ENCODE data around the gene ZNHIT3. TPM values are rescaled to one million over a fixed set of nuclear protein-coding genes. Genes with fewer than 3 reads are reported as not detected.

ZNHIT3 gene
- total and polyA plus RNA-seq, 2 of the 4 experiments (the other 2 are of a cell fraction), result 27.8 to 52.3 TPM

- TF ChIP-seq SMC3 (IDR thresholded peaks at IDR 0.05; ENCODE audit: low read depth, low read length) (no peak), BHLHE40 (IDR thresholded peaks at IDR 0.05; ENCODE audit: low read depth, low read length) (no peak), USF2 (IDR thresholded peaks at IDR 0.05; ENCODE audit: low read depth, low read length) (no peak), FOS (IDR thresholded peaks at IDR 0.05; ENCODE audit: low read depth, low read length) (no peak), CEBPB (IDR thresholded peaks at IDR 0.05; ENCODE audit: low read depth, low read length) (no peak), CHD1 (IDR thresholded peaks at IDR 0.05; ENCODE audit: low read depth, low read length) (no peak), RAD21 (IDR thresholded peaks at IDR 0.05; ENCODE audit: low read length) (no peak), ELK1 (IDR thresholded peaks at IDR 0.05; ENCODE audit: borderline replicate concordance, low read depth, low read length) (no peak), MAZ (IDR thresholded peaks at IDR 0.05; ENCODE audit: borderline replicate concordance, low read depth, low read length) (no peak), MXI1 (IDR thresholded peaks at IDR 0.05; ENCODE audit: borderline replicate concordance, low read depth, low read length) (no peak)
- dilution Hi-C loops (cut with HindIII; ENCODE audit: low sequenced_read_pairs, unreplicated experiment), result no loop called here
- no peak overlapping the region for H3K9ac ChIP-seq (ENCODE audit: low read depth, low read length)
- H3K9me1 ChIP-seq (ENCODE audit: insufficient read depth, low read length), result no peaks in the 10 kb centered on the region
- no peak overlapping the region for H4K8ac ChIP-seq (ENCODE audit: low read depth in 2 of 2, low read length in 2 of 2)
- no peaks in the 10 kb centered on the region for H3K4me1 ChIP-seq (ENCODE audit: control insufficient read depth, insufficient read depth, low read length)
- DNase-seq (no peak), ATAC-seq (ENCODE audit: low read depth) (no peak)
- no peak overlapping the region for H2AK5ac ChIP-seq (ENCODE audit: low read depth, low read length)
- H3K23ac ChIP-seq (ENCODE audit: low read depth, low read length), result no peak overlapping the region
- peak overlapping the region; percentile 14 for H2AFZ ChIP-seq (replicated peaks; ENCODE audit: low read length, poor library complexity)
- no peak overlapping the region for H3K4me3 ChIP-seq (ENCODE audit: insufficient read depth, low read depth, low read length)
- no peak overlapping the region for H2BK5ac ChIP-seq (ENCODE audit: low read depth, low read length, poor library complexity, severe bottlenecking)
- H3K27ac ChIP-seq (ENCODE audit: insufficient read depth, low read length), result no peak overlapping the region
- ChIA-PET POLR2A (ENCODE audit: unreplicated experiment) (no interaction called here), CTCF (no interaction called here)
- no peaks in the 10 kb centered on the region for H3K9me3 ChIP-seq (ENCODE audit: control insufficient read depth, insufficient read depth, low read length)
- no peak overlapping the region for H2BK20ac ChIP-seq (ENCODE audit: low read depth, low read length)
- in situ Hi-C loops (cut with MboI; ENCODE audit: low sequenced_read_pairs), result loop anchor here (25.0 kb wide), 1 partner anchor 247 kb away; the partner anchor contains the start of gene CCL4L2
- no peak overlapping the region for H4K5ac ChIP-seq (ENCODE audit: low read depth, low read length)
- no peak overlapping the region for H3K4ac ChIP-seq (ENCODE audit: low read depth, low read length)
- no peak overlapping the region for H3K56ac ChIP-seq (ENCODE audit: extremely low read depth, insufficient read depth, low read length)
- no TSS peak for BruUV-seq (replicated peaks)
- no peaks in the 10 kb centered on the region for H3K27me3 ChIP-seq (ENCODE audit: control insufficient read depth, insufficient read depth, low read length)
- H3K18ac ChIP-seq (ENCODE audit: low read depth, low read length), result no peak overlapping the region
- H3K4me2 ChIP-seq (ENCODE audit: low read depth, low read length), result no peak overlapping the region
- intact Hi-C loops (cut with micrococcal nuclease), result no loop called here
- H3K14ac ChIP-seq (replicated peaks; ENCODE audit: low read depth, low read length), result no peak overlapping the region
- no peak overlapping the region for H4K91ac ChIP-seq (ENCODE audit: insufficient read depth, low read depth, low read length)
- no peaks in the 10 kb centered on the region for H3K79me1 ChIP-seq (ENCODE audit: low read depth in 1 of 2, low read length in 2 of 2)
- WGBS, 2 experiments (ENCODE audit: extremely low coverage in 2 of 2, insufficient read length in 1 of 2), result 63% methylated on average over 2 of the region's 5 CpGs; no CpG with 5 or more reads in 1 of the 2 experiments
- no peaks in the 10 kb centered on the region for H4K20me1 ChIP-seq (ENCODE audit: insufficient read depth, low read length)
- H2BK15ac ChIP-seq (ENCODE audit: low read depth, low read length), result no peak overlapping the region
- H2AK9ac ChIP-seq (replicated peaks; ENCODE audit: low read depth, low read length, poor library complexity), result no peak overlapping the region
- H2BK120ac ChIP-seq (ENCODE audit: low read depth, low read length), result no peak overlapping the region
- H3K36me3 ChIP-seq (ENCODE audit: control insufficient read depth, insufficient read depth, low read length), result no peaks in the 10 kb centered on the region
Observed at GRCh38 chr17:36459045-36459444, 27.4 kb upstream of the ZNHIT3 start.

Data from IMR-90 (cell line).